ENCODE results near the gene MAPK14.

Gene MAPK14

GRCh38 chr6:36109092-36109491, 81.5 kb downstream of the MAPK14 start:
- Histone ChIP-seq H3K4me3 (replicated peaks; ENCODE audit: insufficient read depth, low read length) (no peak overlapping the region), H3K27me3 (ENCODE audit: insufficient read depth, poor library complexity, severe bottlenecking) (no peaks in the 10 kb centered on the region), H3K27ac (replicated peaks) (no peak overlapping the region)
- TF ChIP-seq POLR2AphosphoS5 (IDR thresholded peaks at IDR 0.05; ENCODE audit: low read depth) (no peak), GABPA (IDR thresholded peaks at IDR 0.05; ENCODE audit: low read depth) (no peak), SPI1 (IDR thresholded peaks at IDR 0.05; ENCODE audit: borderline replicate concordance, low read depth) (no peak), REST (IDR thresholded peaks at IDR 0.05; ENCODE audit: insufficient replicate concordance, low read depth) (no peak)
- TF ChIP-seq, protein P1, sequence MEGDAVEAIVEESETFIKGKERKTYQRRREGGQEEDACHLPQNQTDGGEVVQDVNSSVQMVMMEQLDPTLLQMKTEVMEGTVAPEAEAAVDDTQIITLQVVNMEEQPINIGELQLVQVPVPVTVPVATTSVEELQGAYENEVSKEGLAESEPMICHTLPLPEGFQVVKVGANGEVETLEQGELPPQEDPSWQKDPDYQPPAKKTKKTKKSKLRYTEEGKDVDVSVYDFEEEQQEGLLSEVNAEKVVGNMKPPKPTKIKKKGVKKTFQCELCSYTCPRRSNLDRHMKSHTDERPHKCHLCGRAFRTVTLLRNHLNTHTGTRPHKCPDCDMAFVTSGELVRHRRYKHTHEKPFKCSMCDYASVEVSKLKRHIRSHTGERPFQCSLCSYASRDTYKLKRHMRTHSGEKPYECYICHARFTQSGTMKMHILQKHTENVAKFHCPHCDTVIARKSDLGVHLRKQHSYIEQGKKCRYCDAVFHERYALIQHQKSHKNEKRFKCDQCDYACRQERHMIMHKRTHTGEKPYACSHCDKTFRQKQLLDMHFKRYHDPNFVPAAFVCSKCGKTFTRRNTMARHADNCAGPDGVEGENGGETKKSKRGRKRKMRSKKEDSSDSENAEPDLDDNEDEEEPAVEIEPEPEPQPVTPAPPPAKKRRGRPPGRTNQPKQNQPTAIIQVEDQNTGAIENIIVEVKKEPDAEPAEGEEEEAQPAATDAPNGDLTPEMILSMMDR (IDR thresholded peaks at IDR 0.05; ENCODE audit: insufficient read depth, low read length): no peak
- DNase-seq (ENCODE audit: low read depth in 1 of 2, low spot score in 1 of 2): no peak

GRCh38 chr6:36110050-36110449, 82.4 kb downstream of the MAPK14 start:
- Histone ChIP-seq H3K4me3 (replicated peaks; ENCODE audit: insufficient read depth, low read length) (no peak overlapping the region), H3K27ac (replicated peaks) (no peak overlapping the region; the same call in 1 of the 2 replicates), H3K27me3 (ENCODE audit: insufficient read depth, poor library complexity, severe bottlenecking) (no peaks in the 10 kb centered on the region)
- TF ChIP-seq, protein P1 (IDR thresholded peaks at IDR 0.05; ENCODE audit: insufficient read depth, low read length): no peak
- TF ChIP-seq REST (IDR thresholded peaks at IDR 0.05; ENCODE audit: insufficient replicate concordance, low read depth): no peak
- TF ChIP-seq GABPA (IDR thresholded peaks at IDR 0.05; ENCODE audit: low read depth): no peak
- TF ChIP-seq POLR2AphosphoS5 (IDR thresholded peaks at IDR 0.05; ENCODE audit: low read depth): no peak
- TF ChIP-seq SPI1 (IDR thresholded peaks at IDR 0.05; ENCODE audit: borderline replicate concordance, low read depth): no peak
- no peak for DNase-seq (ENCODE audit: low read depth in 1 of 2, low spot score in 1 of 2)

GRCh38 chr6:36110863-36111262, 83.3 kb downstream of the MAPK14 start:
- Histone ChIP-seq H3K27ac (replicated peaks) (no peak overlapping the region), H3K4me3 (replicated peaks; ENCODE audit: insufficient read depth, low read length) (no peak overlapping the region), H3K27me3 (ENCODE audit: insufficient read depth, poor library complexity, severe bottlenecking) (no peaks in the 10 kb centered on the region)
- no peak for DNase-seq (ENCODE audit: low read depth in 1 of 2, low spot score in 1 of 2)
- TF ChIP-seq GABPA (IDR thresholded peaks at IDR 0.05; ENCODE audit: low read depth) (no peak), POLR2AphosphoS5 (IDR thresholded peaks at IDR 0.05; ENCODE audit: low read depth) (no peak), REST (IDR thresholded peaks at IDR 0.05; ENCODE audit: insufficient replicate concordance, low read depth) (no peak), SPI1 (IDR thresholded peaks at IDR 0.05; ENCODE audit: borderline replicate concordance, low read depth) (no peak)
- TF ChIP-seq, protein P1 (IDR thresholded peaks at IDR 0.05; ENCODE audit: insufficient read depth, low read length): no peak
